HG03469 (cell line): ENCODE results near the gene MYO9A.

ENCODE experiments used
- ATAC-seq: cut with Tn5 transposase; IDR thresholded peaks from one replicate; pipeline ENCODE4 v1.9.1; 2021; ENCODE audit warnings: mild to moderate bottlenecking, moderate library complexity, moderate number of reproducible peaks; ENCODE audit not compliant: unreplicated experiment

MYO9A gene

DNA sequence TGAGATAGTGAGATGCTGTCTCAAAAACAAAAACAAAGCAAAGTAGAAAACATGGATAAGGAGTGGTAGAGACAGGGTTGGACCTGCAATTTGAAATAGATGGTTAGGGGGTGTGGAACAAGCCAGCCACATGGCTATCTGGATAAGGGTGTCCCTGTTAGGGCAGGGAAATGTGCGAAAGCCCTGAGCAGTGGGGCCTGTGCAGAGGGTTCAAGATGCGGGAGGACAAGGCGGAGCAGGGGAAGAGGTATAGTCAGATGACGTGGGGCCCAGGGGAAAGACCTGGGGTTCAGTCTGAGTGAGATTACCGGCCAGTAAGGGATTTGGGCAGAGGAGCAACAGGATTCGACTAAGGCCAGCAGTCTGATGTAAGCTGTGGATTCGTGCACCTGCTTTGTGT is 326.0 kb downstream of the MYO9A start:
- no peak for ATAC-seq

DNA sequence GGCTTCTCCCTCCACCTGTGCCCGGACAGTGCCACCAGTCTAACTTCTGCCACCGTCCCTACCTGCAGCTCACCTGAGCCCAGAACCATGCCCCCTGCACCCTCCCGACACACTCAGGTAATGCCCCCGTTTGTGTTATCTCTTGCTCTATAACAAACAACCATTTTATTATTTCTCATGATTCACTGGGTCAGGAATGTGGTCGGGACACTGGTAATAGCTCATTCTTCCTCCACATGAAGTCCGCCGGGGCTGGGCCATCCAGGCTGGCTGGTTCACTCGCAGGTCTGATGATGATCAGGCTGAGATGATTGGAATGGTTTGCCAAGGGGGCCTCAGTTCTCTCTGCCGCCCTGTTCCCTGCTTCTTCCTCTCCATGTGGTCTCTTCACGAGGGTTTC is 327.9 kb downstream of the MYO9A start:
- ATAC-seq, result no peak

DNA sequence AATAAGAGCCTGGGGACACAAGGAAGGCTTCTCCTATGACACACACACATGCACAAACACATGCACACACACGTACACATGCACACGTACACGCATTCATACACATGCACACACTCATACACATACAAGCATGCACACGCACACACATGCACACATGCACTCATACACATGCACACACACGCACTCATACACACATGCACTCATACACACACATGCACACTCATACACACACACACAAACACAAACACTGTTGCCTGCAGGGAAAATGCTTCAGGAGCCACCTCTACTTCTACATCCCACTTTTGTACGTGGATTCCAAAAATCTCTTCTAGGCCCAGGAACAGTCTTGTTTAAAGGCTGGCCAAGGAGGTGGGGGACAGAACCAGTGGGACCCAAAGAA is 328.3 kb downstream of the MYO9A start:
- no peak for ATAC-seq

DNA sequence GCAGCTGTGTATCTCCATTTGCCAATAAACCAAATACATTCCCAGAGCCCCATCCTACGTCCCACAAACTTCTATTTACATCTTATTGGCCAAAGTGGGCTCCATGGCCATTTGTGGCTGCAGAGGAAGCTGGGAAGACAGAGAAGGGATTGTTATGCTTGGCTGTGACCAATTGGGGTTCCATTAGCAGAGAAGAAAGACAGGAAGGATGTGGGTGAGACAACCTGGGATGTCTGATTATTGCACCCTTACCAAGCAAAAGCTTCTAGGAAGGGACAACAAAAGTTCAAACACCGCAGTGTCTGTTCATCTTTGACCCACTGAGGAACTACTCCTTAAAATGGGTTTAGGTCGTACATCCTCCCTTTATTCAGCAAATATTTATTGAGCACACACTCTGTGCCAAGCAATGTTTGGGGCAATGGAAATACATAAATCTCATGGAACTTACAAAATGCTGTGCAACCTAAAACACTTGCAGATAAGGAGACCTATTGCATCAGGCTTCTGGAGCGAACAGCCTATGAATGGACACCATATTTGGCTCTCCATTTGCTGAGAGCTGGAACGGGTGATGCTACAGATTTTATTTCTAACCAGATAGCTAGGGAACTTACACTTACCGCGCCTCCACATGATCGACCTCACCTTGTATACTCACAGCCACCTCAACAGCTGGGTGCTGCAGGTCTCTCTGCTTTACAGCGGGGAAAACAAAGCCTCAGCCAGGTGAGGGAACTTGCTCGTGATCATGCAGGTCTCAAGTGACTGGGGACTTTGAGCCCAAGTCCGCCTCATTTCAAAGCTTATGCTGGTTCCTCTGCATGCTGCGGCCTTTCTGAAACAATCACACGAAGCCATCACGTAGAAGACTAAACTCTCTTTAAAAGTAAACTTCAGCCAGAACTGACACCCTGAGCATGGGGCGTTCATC is 329.0 kb downstream of the MYO9A start:
- ATAC-seq, result no peak

DNA sequence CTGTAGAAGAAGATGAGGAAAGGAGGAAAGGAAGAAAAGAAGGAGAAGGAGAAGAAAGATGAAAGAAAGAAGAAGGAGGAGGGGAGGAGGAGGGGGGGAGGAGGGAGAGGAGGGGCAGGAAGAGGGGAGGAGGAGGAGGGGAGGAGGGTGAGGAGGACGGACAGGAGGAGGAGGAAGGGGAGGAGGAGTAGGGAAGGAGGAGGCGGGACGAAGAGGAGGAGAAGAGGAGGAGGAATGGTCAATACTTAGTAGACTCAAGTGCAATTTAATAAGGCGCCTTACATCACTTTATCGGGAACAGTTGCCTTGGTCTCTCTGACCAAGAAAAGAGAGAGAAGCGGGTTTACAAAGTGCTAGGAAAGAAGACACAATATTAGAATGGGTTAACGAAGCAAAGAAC is 331.3 kb downstream of the MYO9A start:
- no peak for ATAC-seq

DNA sequence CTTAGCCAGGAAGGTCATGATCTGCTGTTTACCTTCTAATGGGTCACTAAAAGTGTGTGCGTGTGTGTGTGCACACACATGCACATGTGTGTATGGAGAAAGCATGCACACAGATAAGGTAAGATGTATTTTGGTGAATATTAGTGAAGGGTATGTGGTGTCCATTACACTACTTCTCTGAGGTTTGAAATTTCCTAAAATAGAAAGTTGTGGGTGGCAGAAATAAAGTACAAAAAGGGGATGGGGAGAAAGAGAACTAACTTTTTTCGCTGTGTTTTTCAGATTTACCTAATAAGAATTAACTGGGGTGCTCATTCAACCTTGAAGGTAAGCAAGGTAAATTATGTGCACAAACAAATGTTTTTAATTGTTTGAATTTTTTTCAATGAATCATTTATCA is 332.0 kb downstream of the MYO9A start:
- ATAC-seq, result no peak

DNA sequence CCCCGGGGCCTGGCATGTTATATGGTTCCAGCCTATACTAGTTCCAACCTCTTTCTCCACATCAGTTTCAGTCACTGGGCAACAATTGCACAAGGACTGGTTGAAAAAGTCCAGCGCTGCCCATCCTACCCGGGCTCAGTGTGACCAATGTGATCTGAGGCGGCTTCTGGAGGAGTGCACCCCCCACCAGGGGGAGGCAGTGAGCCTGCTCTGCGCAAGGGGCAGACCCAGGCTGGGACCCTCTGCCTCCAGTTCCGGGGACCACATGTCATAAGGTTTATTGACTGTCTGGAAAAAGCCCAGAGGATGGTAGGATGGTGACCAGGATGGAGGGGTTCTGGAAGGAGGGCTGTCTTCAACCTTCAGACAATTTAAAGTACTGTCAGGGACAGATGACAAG is 333.2 kb downstream of the MYO9A start:
- ATAC-seq, result no peak

DNA sequence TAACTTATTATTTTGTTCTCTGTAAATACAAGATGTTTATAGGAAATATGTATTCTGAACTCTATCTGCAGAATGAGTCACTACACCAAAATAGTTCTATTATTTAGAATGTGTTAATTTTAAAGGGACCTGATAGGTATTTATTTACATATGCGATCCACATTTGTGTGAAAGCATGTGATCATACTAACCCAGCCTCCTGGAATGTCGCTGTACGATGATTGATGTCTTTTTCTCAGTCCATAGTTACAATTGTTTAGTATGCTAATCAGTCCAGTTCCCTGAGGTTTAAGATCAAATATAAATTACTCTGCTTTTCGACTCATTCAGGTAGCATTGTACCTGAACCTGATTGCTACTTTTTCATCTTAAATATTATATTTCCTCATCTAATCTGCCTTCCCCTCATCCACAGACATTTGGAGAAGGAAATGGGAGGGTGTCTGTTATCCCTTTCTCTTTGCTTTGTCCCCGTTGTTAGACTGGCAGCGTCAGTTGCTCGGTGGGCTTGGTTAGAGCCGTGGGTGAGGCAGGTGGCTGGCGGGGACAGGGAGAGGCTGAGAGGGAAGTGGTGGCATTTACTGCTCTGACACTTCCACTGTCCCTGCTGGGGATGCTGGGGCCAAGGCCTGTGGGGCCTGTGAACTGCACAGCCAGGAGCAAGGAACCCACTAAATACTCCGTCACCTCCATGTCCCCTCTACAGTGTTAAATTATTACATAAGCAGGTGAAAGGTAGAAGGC is 335.4 kb downstream of the MYO9A start:
- no peak for ATAC-seq

DNA sequence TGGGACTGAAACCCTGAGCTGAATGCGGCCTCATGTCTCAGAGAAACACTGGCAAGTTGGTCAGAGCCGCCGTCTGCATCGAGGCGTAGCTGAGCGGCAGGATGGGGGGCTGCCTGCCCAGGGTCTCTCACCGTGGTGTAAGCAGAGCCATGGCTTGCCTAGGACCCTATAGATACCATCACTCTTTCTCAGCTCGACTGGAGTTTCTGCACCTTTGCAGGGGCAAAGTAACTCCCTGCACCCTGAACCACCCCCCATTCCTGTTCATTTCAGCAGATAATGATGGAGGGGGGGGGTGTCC is 336.0 kb downstream of the MYO9A start:
- no peak for ATAC-seq

DNA sequence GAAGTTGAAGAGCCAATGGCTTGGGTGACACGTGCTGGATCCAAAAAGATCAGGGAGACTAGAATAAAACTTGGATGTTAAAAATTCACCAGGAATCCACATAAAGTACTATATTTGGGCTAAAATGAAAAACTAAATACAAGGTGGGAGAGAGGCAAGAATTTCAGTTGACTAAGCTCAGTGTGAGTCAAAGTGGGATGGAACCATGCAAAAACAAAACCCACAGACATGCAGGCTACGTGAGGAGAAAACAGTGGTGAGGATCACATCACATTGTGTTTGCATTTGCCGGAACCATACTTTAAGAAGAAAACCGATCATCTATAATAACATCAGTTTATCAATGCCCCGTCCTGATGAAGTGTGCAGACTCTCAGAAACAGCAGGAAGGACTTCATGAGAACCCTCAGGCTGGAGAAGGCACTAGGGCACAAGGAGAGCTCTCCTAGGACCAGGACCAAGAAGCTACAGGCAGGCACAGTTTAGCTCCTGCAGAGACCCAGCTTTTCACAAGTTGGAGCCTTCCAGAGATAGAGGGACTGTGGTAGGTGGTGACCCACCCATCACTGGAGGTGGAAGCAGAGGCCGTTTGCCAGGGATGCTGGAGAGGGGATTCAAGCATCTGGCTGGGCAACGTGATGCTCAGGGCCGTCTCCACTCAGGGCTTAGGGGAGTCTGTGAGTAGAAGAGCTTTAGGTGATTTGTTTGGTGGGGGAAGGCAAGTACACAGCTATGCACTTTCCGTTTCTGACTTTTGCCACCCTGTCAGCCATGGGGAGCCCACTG is 336.6 kb downstream of the MYO9A start:
- no peak for ATAC-seq

DNA sequence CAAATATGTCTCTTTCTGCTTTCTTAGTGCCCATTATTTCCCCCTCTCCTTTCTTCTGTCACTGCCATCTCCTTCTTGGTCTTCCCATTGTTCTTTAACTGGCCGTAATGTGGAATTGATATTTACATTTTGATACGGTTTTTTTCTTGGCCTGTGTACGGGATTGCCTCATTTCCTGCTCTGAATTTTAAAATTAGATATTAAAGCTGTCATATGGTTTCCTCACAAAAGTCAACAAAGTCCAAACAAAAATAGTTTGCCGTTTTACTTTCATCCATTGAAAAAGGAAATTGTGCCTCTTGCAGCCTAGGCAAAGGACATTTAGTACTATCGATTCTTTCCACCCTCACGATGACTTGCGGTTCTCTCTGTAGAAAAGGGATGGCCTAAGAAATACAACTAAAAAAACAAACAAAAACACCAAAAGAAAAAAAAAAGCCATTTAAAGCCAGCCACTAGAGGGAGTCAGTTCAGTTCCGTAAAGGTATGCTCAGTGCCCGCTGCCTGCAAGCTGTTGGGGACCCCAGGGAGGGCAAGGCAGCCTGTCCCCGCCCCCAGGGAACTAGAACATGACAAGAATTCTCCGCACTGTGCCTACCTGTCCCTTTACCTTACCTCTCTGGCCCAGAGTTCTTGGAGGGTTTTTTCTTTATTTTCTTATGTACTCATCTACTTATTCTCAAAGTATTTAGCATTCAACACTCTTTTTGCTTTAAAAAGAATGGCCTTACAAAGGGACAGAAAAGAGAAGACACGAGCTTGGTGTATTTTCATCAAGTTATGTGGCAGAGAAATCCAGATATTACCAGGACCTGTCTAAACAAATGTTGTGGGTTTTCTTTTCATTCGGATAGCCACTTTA is 337.6 kb downstream of the MYO9A start:
- no peak for ATAC-seq

DNA sequence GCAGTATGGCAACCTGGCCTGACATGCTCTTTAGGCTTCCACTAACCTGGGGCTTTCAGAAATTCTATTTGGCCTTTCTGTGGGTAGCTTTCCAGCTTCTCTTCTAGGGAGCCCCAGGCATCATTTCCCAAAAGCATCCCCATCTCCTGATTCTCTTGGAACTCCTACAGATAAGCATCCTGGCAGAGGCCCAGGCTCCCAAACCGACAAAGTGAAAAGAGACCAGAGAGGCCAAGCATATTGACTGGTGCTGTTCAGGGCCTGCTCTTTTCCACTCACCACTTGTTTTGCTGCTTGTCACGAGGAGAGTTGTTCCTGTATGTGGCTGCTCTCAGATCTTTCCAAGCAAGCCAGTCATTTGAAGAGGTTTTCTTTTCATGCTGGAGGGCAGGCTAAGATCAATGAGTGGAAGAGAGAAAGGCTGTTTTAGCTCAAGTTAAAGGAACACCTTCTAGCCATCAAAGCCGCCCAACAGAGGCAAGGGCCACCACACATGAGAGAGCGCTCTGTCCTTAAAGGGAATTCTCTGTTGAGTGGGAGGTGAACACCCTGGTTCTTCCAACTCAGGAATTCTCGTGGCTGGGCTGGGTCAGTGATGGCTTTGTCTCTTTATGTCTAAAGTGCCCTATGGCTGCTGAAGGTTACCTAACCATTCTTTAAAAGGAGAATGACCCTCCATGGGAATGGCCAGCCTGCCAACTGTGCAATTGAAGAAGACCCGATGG is 338.7 kb downstream of the MYO9A start:
- ATAC-seq, result no peak

DNA sequence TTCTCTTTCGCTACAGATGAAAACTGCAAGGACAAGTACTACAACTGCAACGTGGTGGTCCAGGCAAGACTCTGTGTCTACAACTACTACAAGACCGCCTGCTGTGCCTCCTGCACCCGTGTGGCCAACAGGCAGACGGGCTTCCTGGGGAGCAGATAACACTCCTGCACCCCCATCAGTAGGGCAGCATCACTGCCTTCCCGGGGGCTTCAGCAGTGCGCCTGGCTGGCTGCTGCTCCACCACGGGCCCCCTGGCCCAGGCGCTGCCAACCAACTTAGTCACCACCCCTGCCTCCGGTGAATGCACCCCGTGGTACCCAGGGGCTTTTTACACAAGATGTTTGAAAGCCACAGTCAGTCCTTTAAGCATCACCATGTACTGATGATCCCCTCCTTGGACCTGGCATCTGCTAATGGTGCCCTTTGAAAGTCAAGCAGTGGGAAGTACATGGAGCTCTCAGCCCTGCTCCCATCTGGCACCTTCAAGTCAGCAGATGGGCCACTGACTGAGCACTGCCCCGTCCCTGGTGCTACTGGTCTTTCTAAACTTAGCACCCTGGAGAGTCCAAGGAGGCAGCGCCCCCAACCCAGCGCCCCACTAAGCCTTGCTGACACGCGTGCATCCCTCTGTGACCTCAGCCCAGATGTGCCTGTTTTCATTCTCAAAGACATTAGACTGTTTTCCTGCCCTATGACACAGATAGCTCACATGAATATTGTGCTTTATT is 340.6 kb downstream of the MYO9A start:
- no peak for ATAC-seq

DNA sequence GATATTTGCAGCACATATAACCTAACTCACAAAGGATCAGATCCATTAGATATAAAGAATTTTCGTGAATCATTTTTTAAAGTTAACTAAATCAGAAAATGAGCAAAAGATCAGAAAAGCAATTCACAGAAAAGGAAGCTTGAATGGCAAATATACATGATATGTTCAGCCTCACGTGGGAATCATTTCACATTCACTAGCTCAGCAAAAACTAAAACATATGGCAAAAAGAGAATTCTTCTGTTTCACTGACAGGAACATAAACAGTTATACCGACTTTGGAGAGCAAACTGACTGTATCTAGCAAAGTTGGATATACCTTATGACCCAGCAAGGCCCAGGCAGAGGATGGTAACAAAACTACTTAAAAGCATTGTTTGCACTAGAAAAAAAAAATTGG is 341.6 kb downstream of the MYO9A start:
- ATAC-seq, result no peak

DNA sequence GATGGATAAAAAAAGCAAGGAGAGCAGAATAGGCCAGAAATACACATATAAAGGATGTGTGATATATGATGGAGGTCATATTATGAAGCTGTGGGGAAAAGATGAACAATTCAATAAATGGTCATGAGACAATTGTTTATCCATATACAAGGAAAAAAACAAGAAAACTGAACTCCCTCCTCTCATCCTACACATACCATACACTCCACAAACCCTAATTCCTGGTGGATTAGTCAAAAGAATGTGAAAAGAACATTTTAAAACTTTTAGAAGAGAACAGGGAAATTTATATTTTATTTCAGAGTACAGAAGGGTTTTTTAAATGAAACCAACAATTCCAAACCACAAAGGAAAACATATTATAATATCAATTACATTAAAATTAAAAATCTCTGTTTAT is 342.1 kb downstream of the MYO9A start:
- ATAC-seq, result no peak

DNA sequence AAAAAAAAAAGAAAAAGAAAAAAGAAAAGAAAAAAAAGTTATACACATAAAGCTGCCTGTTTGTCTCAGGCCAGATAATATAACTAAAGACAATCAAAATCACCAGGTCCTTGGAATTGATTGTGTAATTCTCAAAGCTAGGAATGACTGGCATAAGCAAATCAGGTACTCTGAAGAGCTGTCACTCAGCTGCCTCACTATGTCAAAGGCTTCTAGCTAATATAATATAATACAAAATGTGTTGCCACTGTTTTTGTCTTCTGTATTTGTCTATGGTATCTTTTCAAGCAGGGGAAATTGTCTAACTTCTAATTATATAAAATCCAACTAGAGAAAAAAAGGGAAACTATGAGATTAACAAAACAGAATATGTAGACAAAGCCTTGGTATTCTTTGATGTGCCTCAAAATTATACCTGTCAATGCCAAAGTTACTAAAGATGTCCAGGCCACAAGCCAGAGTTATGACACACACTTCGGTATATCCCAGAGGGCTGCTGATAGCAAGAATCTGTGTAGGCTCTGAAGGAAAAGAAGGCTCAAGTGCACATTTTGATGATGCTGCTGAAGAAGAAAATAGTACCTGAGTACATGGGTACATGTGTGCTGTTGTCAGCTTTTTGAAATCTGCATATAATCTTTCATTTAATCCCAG is 344.6 kb downstream of the MYO9A start:
- ATAC-seq, result no peak
